BLaER1 (cell line): ENCODE results near the gene ZMPSTE24.

Experiments used
- H3K27ac ChIP-seq: shearing (Covaris generic); formaldehyde crosslinking; 2 replicates; pipeline ENCODE4 v1.8.1; 2022
- H3K27me3 ChIP-seq: shearing (Covaris generic); formaldehyde crosslinking; 2 replicates; pipeline ENCODE4 v1.8.1; 2022
- H3K36me3 ChIP-seq: shearing (Covaris generic); formaldehyde crosslinking; 2 replicates; pipeline ENCODE4 v1.8.1; 2022
- H3K4me1 ChIP-seq: shearing (Covaris generic); formaldehyde crosslinking; 2 replicates; pipeline ENCODE4 v1.8.1; 2022
- H3K4me2 ChIP-seq: shearing (Covaris generic); formaldehyde crosslinking; 2 replicates; pipeline ENCODE4 v1.8.1; 2022
- H3K4me3 ChIP-seq: shearing (Covaris generic); formaldehyde crosslinking; 2 replicates; pipeline ENCODE4 v1.8.1; 2022
- H3K9ac ChIP-seq: shearing (Covaris generic); formaldehyde crosslinking; 2 replicates; pipeline ENCODE4 v1.8.1; 2022
- H3K9me3 ChIP-seq: shearing (Covaris generic); formaldehyde crosslinking; 2 replicates; pipeline ENCODE4 v1.8.1; 2022
- H4K20me1 ChIP-seq: shearing (Covaris generic); formaldehyde crosslinking; 2 replicates; pipeline ENCODE4 v1.8.1; 2022
- Cebpa-rat ChIP-seq: shearing (Covaris generic); IDR thresholded peaks from 2 replicates; pipeline ENCODE4 v1.8.1; 2022

The ZMPSTE24 gene

DNA sequence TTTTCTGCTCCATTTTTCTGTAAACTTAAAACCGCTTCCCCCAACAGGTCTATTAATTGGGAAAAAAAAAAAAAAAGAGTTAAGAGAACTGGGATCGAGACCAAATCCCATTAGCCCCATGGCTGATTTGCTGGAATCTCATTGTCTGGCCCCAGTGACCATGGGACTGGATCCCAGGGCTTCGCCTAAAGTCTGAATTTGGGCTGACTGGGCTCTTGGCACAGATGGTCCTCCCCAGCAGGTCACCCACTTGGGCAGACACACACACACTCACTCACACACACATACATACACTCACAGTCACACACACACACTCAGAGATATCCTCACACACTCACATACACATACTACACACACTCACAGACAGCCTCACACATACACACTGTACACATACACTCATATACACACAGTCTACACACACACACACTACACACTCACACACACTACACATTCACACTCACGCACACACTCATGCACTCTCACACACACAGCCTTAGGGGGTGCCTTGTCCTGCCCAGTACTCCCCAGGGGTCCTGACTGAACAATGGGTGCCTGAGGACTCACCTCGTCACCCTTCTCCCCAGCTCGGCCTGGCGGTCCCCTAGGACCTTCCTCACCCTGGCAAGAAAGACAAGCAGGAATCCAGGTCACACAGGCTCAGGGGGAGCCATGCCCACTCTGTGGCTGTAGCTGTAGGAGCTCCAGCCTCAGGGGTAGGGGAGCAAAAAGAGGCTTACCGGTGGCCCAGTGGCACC lies 51.5 kb downstream of the ZMPSTE24 start:
- Histone ChIP-seq H3K27me3 (no peaks in the 10 kb centered on the region), H3K4me3 (no peak overlapping the region), H3K4me1 (peaks cover 51% of the 10 kb centered on the region), H3K27ac (no peak overlapping the region), H3K36me3 (no peaks in the 10 kb centered on the region), H4K20me1 (no peaks in the 10 kb centered on the region), H3K9me3 (no peaks in the 10 kb centered on the region), H3K4me2 (peak overlapping the region; percentile 48), H3K9ac (no peak overlapping the region)
- no peak for TF ChIP-seq Cebpa-rat

DNA sequence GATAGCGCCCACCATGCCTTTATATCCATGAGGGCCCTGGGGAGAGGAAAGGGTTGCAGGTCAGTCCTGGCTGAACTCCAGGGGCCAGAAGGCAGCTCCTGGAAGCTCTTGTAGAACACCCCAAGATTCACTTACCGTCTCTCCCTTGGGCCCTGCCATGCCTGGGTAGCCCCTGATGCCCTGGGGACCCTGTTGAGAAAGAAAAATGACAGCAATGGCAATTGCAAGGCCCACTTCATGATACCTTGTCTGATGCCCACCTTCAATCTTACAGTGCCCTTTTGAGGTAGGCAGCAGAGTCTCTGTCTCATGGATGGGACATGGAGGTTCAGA lies 52.1 kb downstream of the ZMPSTE24 start:
- Histone ChIP-seq H3K36me3 (no peaks in the 10 kb centered on the region), H3K27ac (no peak overlapping the region), H4K20me1 (no peaks in the 10 kb centered on the region), H3K9ac (no peak overlapping the region), H3K4me1 (peaks cover 56% of the 10 kb centered on the region), H3K4me3 (no peak overlapping the region), H3K4me2 (peak overlapping the region; percentile 48), H3K27me3 (no peaks in the 10 kb centered on the region), H3K9me3 (no peaks in the 10 kb centered on the region)
- TF ChIP-seq Cebpa-rat: no peak

GRCh38 chr1:40310983-40311642 lies 53.1 kb downstream of the ZMPSTE24 start:
- no peaks in the 10 kb centered on the region for H4K20me1 ChIP-seq
- H3K27ac ChIP-seq: no peak overlapping the region
- H3K4me1 ChIP-seq: peaks cover 66% of the 10 kb centered on the region
- H3K4me2 ChIP-seq: peak overlapping the region; percentile 99
- H3K36me3 ChIP-seq: no peaks in the 10 kb centered on the region
- no peak overlapping the region for H3K4me3 ChIP-seq
- peaks cover 6% of the 10 kb centered on the region; the same call in 1 of the 2 replicates for H3K27me3 ChIP-seq
- no peak overlapping the region for H3K9ac ChIP-seq
- no peaks in the 10 kb centered on the region for H3K9me3 ChIP-seq
- TF ChIP-seq Cebpa-rat: no peak

GRCh38 chr1:40311692-40312091 lies 53.7 kb downstream of the ZMPSTE24 start:
- no peaks in the 10 kb centered on the region for H4K20me1 ChIP-seq
- H3K27ac ChIP-seq: peak overlapping the region; percentile 79; the same call in 1 of the 2 replicates
- no peak for TF ChIP-seq Cebpa-rat
- H3K36me3 ChIP-seq: no peaks in the 10 kb centered on the region
- peak overlapping the region; percentile 46; the same call in 1 of the 2 replicates for H3K9ac ChIP-seq
- H3K4me1 ChIP-seq: peaks cover 71% of the 10 kb centered on the region
- H3K9me3 ChIP-seq: no peaks in the 10 kb centered on the region
- H3K4me2 ChIP-seq: peak overlapping the region; percentile 99
- H3K4me3 ChIP-seq: no peak overlapping the region
- peaks cover 11% of the 10 kb centered on the region for H3K27me3 ChIP-seq

GRCh38 chr1:40312238-40313205 lies 54.5 kb downstream of the ZMPSTE24 start:
- Histone ChIP-seq H3K27ac (peak overlapping the region; percentile 79), H3K36me3 (no peaks in the 10 kb centered on the region), H3K4me1 (peaks cover 78% of the 10 kb centered on the region), H3K4me3 (peak overlapping the region; percentile 68), H3K9ac (peak overlapping the region; percentile 46), H4K20me1 (no peaks in the 10 kb centered on the region), H3K4me2 (peak overlapping the region; percentile 99), H3K9me3 (no peaks in the 10 kb centered on the region), H3K27me3 (peaks cover 20% of the 10 kb centered on the region)
- no peak for TF ChIP-seq Cebpa-rat

DNA sequence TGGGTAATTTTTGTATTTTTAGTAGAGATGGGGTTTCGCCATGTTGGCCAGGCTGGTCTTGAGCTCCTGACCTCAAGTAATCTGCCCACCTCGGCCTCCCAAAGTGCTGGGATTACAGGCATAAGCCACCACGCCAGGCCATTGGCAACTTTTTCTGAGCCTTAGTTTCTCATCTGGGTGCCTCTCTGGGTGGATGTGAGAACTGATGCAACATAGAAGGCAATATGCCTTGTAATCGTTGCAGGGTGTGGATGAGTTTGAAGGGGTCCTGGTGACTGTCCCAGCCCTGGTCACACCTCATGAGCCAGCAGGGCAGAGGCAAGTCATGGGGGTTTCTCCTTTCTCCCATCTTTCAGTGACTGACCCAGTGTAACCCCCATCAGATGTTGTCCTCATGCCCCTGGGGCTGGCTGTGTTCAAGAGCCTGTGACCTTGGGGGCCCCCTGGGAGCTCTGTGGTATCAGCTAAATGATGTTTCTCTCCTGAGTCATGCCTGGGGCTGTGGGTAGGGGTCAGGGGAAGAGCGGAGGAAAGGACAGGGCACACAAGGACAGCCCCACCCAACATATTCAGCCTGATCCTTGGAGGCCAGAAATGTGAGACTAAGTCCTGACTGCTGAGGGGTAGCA lies 55.4 kb downstream of the ZMPSTE24 start:
- no peaks in the 10 kb centered on the region for H3K36me3 ChIP-seq
- TF ChIP-seq Cebpa-rat: no peak
- H3K4me2 ChIP-seq: peak overlapping the region; percentile 99
- H3K4me3 ChIP-seq: peak overlapping the region; percentile 68
- no peaks in the 10 kb centered on the region for H3K9me3 ChIP-seq
- peak overlapping the region; percentile 76 for H3K9ac ChIP-seq
- peak overlapping the region; percentile 85 for H3K27ac ChIP-seq
- peaks cover 24% of the 10 kb centered on the region for H3K27me3 ChIP-seq
- no peaks in the 10 kb centered on the region for H4K20me1 ChIP-seq
- peaks cover 79% of the 10 kb centered on the region for H3K4me1 ChIP-seq

DNA sequence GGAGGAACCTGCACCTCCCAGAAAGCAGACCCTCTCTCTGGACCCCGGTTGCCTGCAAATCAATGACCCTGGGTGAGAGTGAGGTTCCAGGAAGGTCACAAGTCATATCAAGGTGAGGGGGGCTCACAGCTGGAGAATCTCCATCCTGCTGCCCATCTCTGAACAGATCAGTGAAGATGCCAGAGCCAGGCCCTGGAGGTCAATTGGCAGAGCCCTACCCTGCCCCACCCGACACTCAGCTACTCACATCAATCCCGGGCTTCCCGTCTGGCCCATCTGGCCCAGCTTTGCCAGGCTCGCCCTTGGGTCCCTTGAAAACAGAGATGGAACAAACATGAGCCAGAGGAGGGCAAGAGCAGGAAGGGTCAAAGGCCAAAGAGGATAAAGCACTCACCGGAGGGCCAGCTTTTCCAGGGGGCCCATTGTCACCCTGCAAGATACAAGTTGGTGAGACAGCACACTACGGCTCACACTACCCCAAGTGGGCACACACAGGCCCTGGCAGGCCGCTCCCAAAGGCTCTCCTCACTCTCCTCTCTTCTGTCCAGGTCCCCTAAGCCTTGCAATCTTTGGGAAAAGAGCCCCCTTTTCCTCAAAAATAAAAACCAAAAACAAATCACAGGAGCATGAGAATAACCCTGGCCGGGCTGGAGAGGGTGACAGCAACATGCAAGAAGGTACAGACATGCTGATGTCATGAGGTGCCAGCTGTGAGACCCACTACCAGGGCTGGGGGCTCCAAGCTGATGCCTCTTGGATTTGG lies 56.1 kb downstream of the ZMPSTE24 start:
- Histone ChIP-seq H3K27me3 (peaks cover 24% of the 10 kb centered on the region), H3K4me3 (peak overlapping the region; percentile 68), H3K36me3 (no peaks in the 10 kb centered on the region), H3K9me3 (no peaks in the 10 kb centered on the region), H4K20me1 (no peaks in the 10 kb centered on the region), H3K9ac (peak overlapping the region; percentile 76), H3K4me2 (peak overlapping the region; percentile 99), H3K4me1 (peaks cover 79% of the 10 kb centered on the region), H3K27ac (peak overlapping the region; percentile 85)
- no peak for TF ChIP-seq Cebpa-rat

- peak overlapping the region; percentile 85 for H3K27ac ChIP-seq
Observed at GRCh38 chr1:40314721-40315238, 56.7 kb downstream of the ZMPSTE24 start.

More at GRCh38 chr1:40314721-40315238, 56.7 kb downstream of the ZMPSTE24 start:
- Histone ChIP-seq H3K4me1 (peaks cover 74% of the 10 kb centered on the region), H4K20me1 (no peaks in the 10 kb centered on the region), H3K4me2 (peak overlapping the region; percentile 99), H3K9me3 (no peaks in the 10 kb centered on the region), H3K4me3 (peak overlapping the region; percentile 68), H3K27me3 (peaks cover 24% of the 10 kb centered on the region), H3K9ac (peak overlapping the region; percentile 76), H3K36me3 (no peaks in the 10 kb centered on the region)
- no peak for TF ChIP-seq Cebpa-rat
